A549 (cell line): Measurements from ENCODE around the gene IGF2. TPM values are rescaled to one million over a fixed set of nuclear protein-coding genes. Genes with fewer than 3 reads are reported as not detected.

Experiments used
- ATAC-seq, 2 experiments: fragments of 200-7000 bp in 1 of 2; fragments of >200 bp in 1 of 2; cut with Nextera tagmentation in 1 of 2; cut with Tn5 transposase in 1 of 2; 3 replicates each; pipeline versions ENCODE4 v1.8.0 to v1.9.1; 2018 to 2020; ENCODE audit warnings: mild to moderate bottlenecking in 1 of 2, moderate library complexity in 1 of 2
- CTCF ChIA-PET: fragments of 300-600 bp; sonication (Branson Sonifier 250); formaldehyde crosslinking; extraction: SDS; loops from one replicate; lab custom pipeline; 2021; ENCODE audit warnings: antibody characterized with exemption, inconsistent platforms; lab: Yijun Ruan, JAX
- POLR2A ChIA-PET: fragments of 350-600 bp; formaldehyde crosslinking; extraction: SDS; loops from one replicate; lab custom pipeline; 2021; ENCODE audit warnings: antibody characterized with exemption, inconsistent platforms; lab: Yijun Ruan, JAX
- DNase-seq, 2 experiments: peaks; one replicate each; pipeline versions ENCODE4 v3.0.0 to v3.0.0-alpha.2; 2011 to 2016; ENCODE audit warnings: low read depth in 1 of 2, low spot score in 1 of 2
- FAIRE-seq: peaks from 2 replicates; lab custom pipeline; 2011; peaks lifted over from hg19 to GRCh38; lab: Jason Lieb, UNC
- H3K27ac ChIP-seq, 2 experiments: fragments of >200 bp; sonication (Bioruptor Twin); formaldehyde crosslinking; 3 replicates each; pipeline ENCODE4 v1.5.1; 2016 to 2017
- H3K4me1 ChIP-seq: fragments of >200 bp; sonication (Bioruptor Twin); formaldehyde crosslinking; 3 replicates; pipeline ENCODE4 v1.6.1; 2016
- H3K4me2 ChIP-seq: fragments of >200 bp; sonication (Bioruptor Twin); formaldehyde crosslinking; 3 replicates; pipeline ENCODE4 v1.6.1; 2016
- H3K4me3 ChIP-seq: fragments of >200 bp; sonication (Bioruptor Twin); formaldehyde crosslinking; 3 replicates; pipeline ENCODE4 v1.5.1; 2016
- H3K9me3 ChIP-seq: fragments of >200 bp; sonication (Bioruptor Twin); formaldehyde crosslinking; 3 replicates; pipeline ENCODE4 v1.6.1; 2016
- ATOH8 ChIP-seq: fragments of 250-450 bp; sonication (Bioruptor Pico); IDR thresholded peaks from 2 replicates; pipeline ENCODE4 v1.5.0; 2020; ENCODE audit warnings: low read depth, mild to moderate bottlenecking, moderate library complexity
- CBX2 ChIP-seq: fragments of 200-600 bp; sonication (generic); IDR thresholded peaks from 2 replicates; pipeline ENCODE4 v1.6.1; 2016; ENCODE audit warnings: low read depth, mild to moderate bottlenecking, borderline replicate concordance
- CBX8 ChIP-seq: fragments of 200-600 bp; sonication (generic); IDR thresholded peaks from 2 replicates; pipeline ENCODE4 v1.6.1; 2016
- CHD2 ChIP-seq: fragments of 150-350 bp; IDR thresholded peaks from 2 replicates; pipeline ENCODE4 v1.6.1; 2014; ENCODE audit warnings: low read length; ENCODE audit not compliant: partially characterized antibody
- CHD4 ChIP-seq: fragments of 200-600 bp; sonication (generic); IDR thresholded peaks from 2 replicates; pipeline ENCODE4 v1.6.1; 2016; ENCODE audit warnings: antibody characterized with exemption, mild to moderate bottlenecking, borderline replicate concordance
- CTCF ChIP-seq: fragments of >200 bp; sonication (Bioruptor Twin); formaldehyde crosslinking; IDR thresholded peaks from 3 replicates; pipeline ENCODE4 v1.5.1; 2016
- EHMT2 ChIP-seq: fragments of 200-600 bp; sonication (generic); IDR thresholded peaks from 2 replicates; pipeline ENCODE4 v1.6.1; 2016; ENCODE audit warnings: antibody characterized with exemption, low read depth, mild to moderate bottlenecking, moderate library complexity
- ESRRA ChIP-seq: fragments of 150-350 bp; IDR thresholded peaks from 2 replicates; pipeline ENCODE4 v1.6.1; 2014; ENCODE audit warnings: mild to moderate bottlenecking, low read length, borderline replicate concordance
- FOSB ChIP-seq: fragments of 250-450 bp; sonication (Bioruptor Pico); IDR thresholded peaks from 2 replicates; pipeline ENCODE4 v1.5.0; 2020; ENCODE audit warnings: mild to moderate bottlenecking, moderate library complexity
- GATA3 ChIP-seq: IDR thresholded peaks from 2 replicates; pipeline ENCODE4 v1.6.1; 2012; ENCODE audit warnings: borderline replicate concordance
- HES2 ChIP-seq: fragments of >200 bp; sonication (Bioruptor Twin); formaldehyde crosslinking; IDR thresholded peaks from 2 replicates; pipeline ENCODE4 v1.6.1; 2016
- HMGXB4 ChIP-seq: fragments of 250-450 bp; sonication (Bioruptor Pico); IDR thresholded peaks from 2 replicates; pipeline ENCODE4 v1.5.0; 2021; ENCODE audit warnings: mild to moderate bottlenecking, moderate library complexity, borderline replicate concordance
- JUN ChIP-seq, 2 experiments: fragments of >200 bp; sonication (Bioruptor Twin); formaldehyde crosslinking; IDR thresholded peaks; 2 replicates in 1 of 2; 3 replicates in 1 of 2; pipeline ENCODE4 v1.6.1; 2016 to 2017
- JUNB ChIP-seq: fragments of >200 bp; sonication (Bioruptor Twin); formaldehyde crosslinking; IDR thresholded peaks from 2 replicates; pipeline ENCODE4 v1.6.1; 2016
- KDM5A ChIP-seq: fragments of 200-600 bp; sonication (generic); IDR thresholded peaks from 2 replicates; pipeline ENCODE4 v1.6.1; 2016; ENCODE audit warnings: antibody characterized with exemption, mild to moderate bottlenecking
- MAFK ChIP-seq: fragments of 450-650 bp; IDR thresholded peaks from 2 replicates; pipeline ENCODE4 v1.6.1; 2014; ENCODE audit not compliant: partially characterized antibody
- MAX ChIP-seq: IDR thresholded peaks from 2 replicates; pipeline ENCODE4 v1.6.1; 2012
- MAZ ChIP-seq: fragments of 150-350 bp; IDR thresholded peaks from 2 replicates; pipeline ENCODE4 v1.6.1; 2014; ENCODE audit warnings: antibody characterized with exemption, low read depth, low read length, borderline replicate concordance
- MYC ChIP-seq: IDR thresholded peaks from 2 replicates; pipeline ENCODE4 v1.6.1; 2012; ENCODE audit warnings: mild to moderate bottlenecking, inconsistent platforms, low read length, improper control_type of control experiment, borderline replicate concordance
- NFE2L2 ChIP-seq: fragments of 150-350 bp; conservative IDR thresholded peaks from 2 replicates; pipeline ENCODE4 v1.6.1; 2014; ENCODE audit warnings: low read length
- NPAS2 ChIP-seq: fragments of 250-450 bp; sonication (Bioruptor Pico); IDR thresholded peaks from 2 replicates; pipeline ENCODE4 v1.8.0; 2022; ENCODE audit warnings: mild to moderate bottlenecking, moderate library complexity, borderline replicate concordance
- POLR2AphosphoS2 ChIP-seq: conservative IDR thresholded peaks from 2 replicates; pipeline ENCODE4 v1.6.1; 2012; ENCODE audit warnings: low read length, improper control_type of control experiment, inconsistent platforms
- RNF2 ChIP-seq: fragments of 200-600 bp; sonication (generic); IDR thresholded peaks from 2 replicates; pipeline ENCODE4 v1.6.1; 2016; ENCODE audit warnings: low read depth, mild to moderate bottlenecking, antibody characterized with exemption, moderate library complexity, borderline replicate concordance
- SREBF2 ChIP-seq: fragments of 450-650 bp; IDR thresholded peaks from 2 replicates; pipeline ENCODE4 v1.6.1; 2014; ENCODE audit warnings: mild to moderate bottlenecking, moderate library complexity
- TP53 ChIP-seq: fragments of 250-450 bp; sonication (Bioruptor Pico); IDR thresholded peaks from 2 replicates; pipeline ENCODE4 v1.5.0; 2021; ENCODE audit warnings: mild to moderate bottlenecking, moderate library complexity
- ZC3H11A ChIP-seq: fragments of 450-650 bp; IDR thresholded peaks from 2 replicates; pipeline ENCODE4 v1.6.1; 2014; ENCODE audit warnings: antibody characterized with exemption, mild to moderate bottlenecking
- ZNF302 ChIP-seq: fragments of 250-450 bp; sonication (Bioruptor Pico); IDR thresholded peaks from 2 replicates; pipeline ENCODE4 v1.9.0; 2021; ENCODE audit warnings: inconsistent platforms, mild to moderate bottlenecking, moderate library complexity
- ZSCAN20 ChIP-seq: fragments of 250-450 bp; sonication (Bioruptor Pico); IDR thresholded peaks from 2 replicates; pipeline ENCODE4 v1.8.0; 2022; ENCODE audit warnings: mild to moderate bottlenecking, moderate library complexity
- WGBS: methylation state at CpG from one replicate; pipeline ENCODE4 v1.1.6; 2017; ENCODE audit errors: missing lambda C conversion rate; 5-methylcytosine and 5-hydroxymethylcytosine counted together
- polyA plus RNA-seq, 4 experiments: library from polyadenylated mRNA; depleted of rRNA in 3 of 4; stranded (reverse); fragments of >200 nt; fragmentation: RNase III in 1 of 4; extraction: RNeasy Plus Mini Kit Qiagen cat#74134 plus additional on column Dnase treatment in 1 of 4; gene quantifications; 2 replicates in 3 of 4; 3 replicates in 1 of 4; pipeline ENCODE4 v1.2.3, GENCODE V29; 2011 to 2017

The IGF2 gene
- polyA plus RNA-seq, 2 of the 4 experiments (the other 2 are of a cell fraction), result 2.0 to 2.9 TPM

- Histone ChIP-seq H3K9me3 (peaks cover 19% of the 10 kb centered on the region), H3K4me3 (no peak overlapping the region), H3K4me2 (no peak overlapping the region), H3K27ac (no peak overlapping the region), H3K4me1 (no peaks in the 10 kb centered on the region)
- DNase-seq, result no peak
- WGBS, result 80% methylated on average over 14 of the region's 14 CpGs
- TF ChIP-seq ZNF302 (no peak), NFE2L2 (no peak), CHD2 (no peak), JUN (IDR thresholded peaks at IDR 0.05) (no peak), MAX (no peak), CBX8 (no peak), EHMT2 (no peak), ZSCAN20 (CRISPR knock-in tag) (no peak), FOSB (CRISPR knock-in tag) (no peak), RNF2 (no peak), ZC3H11A (no peak), HES2 (no peak)
- ChIA-PET CTCF (interaction anchor here (0.9 to 3.2 kb wide), 10 partner anchors 11 to 435 kb away, joined by 3 to 21 read pairs (median 4); no protein-coding TSS in a partner anchor), POLR2A (no interaction called here)
- no peak for ATAC-seq
- no peak for FAIRE-seq
Measured at GRCh38 chr11:2088284-2088683, 50.9 kb downstream of the IGF2 start.

GRCh38 chr11:2086239-2087040 is 52.7 kb downstream of the IGF2 start:
- Histone ChIP-seq H3K9me3 (peaks cover 19% of the 10 kb centered on the region), H3K4me1 (no peaks in the 10 kb centered on the region), H3K4me3 (no peak overlapping the region), H3K27ac (no peak overlapping the region), H3K4me2 (no peak overlapping the region)
- 81% methylated on average over 25 of the region's 26 CpGs for WGBS
- POLR2A ChIA-PET, result no interaction called here
- no peak for DNase-seq
- ATAC-seq, result no peak
- CTCF ChIA-PET, result interaction anchor here (0.8 to 1.4 kb wide), 2 partner anchors 13 to 16 kb away, joined by 3 to 4 read pairs; no protein-coding TSS in a partner anchor
- no peak for FAIRE-seq
- TF ChIP-seq CHD4 (no peak), NPAS2 (CRISPR knock-in tag) (no peak), ESRRA (no peak), NFE2L2 (no peak), MYC (no peak), HMGXB4 (CRISPR knock-in tag) (no peak), CBX2 (no peak), SREBF2 (no peak), ATOH8 (CRISPR knock-in tag) (no peak), CBX8 (no peak), KDM5A (no peak), JUNB (no peak), MAFK (no peak), MAX (no peak), GATA3 (no peak), CTCF (no peak), POLR2AphosphoS2 (no peak), MAZ (no peak), TP53 (CRISPR knock-in tag) (no peak), EHMT2 (no peak)
